OCI-LY3 (cell line): ENCODE measurements around the gene NFIA.

Experiments used
- H2AFZ ChIP-seq: fragments of 200-600, 300-600 bp; shearing (Covaris generic); 2 replicates; pipeline ENCODE4 v1.6.0; 2014; ENCODE audit warnings: antibody characterized with exemption, low read depth, low read length
- H3K27ac ChIP-seq: fragments of 200-600, 300-600 bp; sonication (generic); 2 replicates; pipeline ENCODE4 v1.5.1; 2014; ENCODE audit warnings: mild to moderate bottlenecking, low read length, moderate library complexity, mixed read lengths
- H3K27me3 ChIP-seq: fragments of 200-600, 300-600 bp; sonication (generic); 2 replicates; pipeline ENCODE4 v1.6.1; 2014; ENCODE audit warnings: low read depth, low read length, mixed read lengths
- H3K36me3 ChIP-seq: fragments of 200-600, 300-600 bp; sonication (generic); replicated peaks from 2 replicates; pipeline ENCODE3; 2014; ENCODE audit warnings: low read depth, low read length, mixed read lengths
- H3K4me1 ChIP-seq: fragments of 300-600, 200-600 bp; sonication (generic); 2 replicates; pipeline ENCODE4 v1.6.1; 2014; ENCODE audit warnings: low read length, mixed read lengths
- H3K4me2 ChIP-seq: fragments of 200-600, 300-600 bp; sonication (generic); 2 replicates; pipeline ENCODE4 v1.6.1; 2014; ENCODE audit warnings: low read length, mixed read lengths
- H3K4me3 ChIP-seq: fragments of 300-600, 200-600 bp; sonication (generic); 2 replicates; pipeline ENCODE4 v1.5.1; 2014; ENCODE audit warnings: antibody characterized with exemption, mild to moderate bottlenecking, low read length, moderate library complexity
- H3K79me2 ChIP-seq: fragments of 300-600, 200-600 bp; shearing (Covaris generic); 2 replicates; pipeline ENCODE4 v1.6.1; 2014; ENCODE audit warnings: mild to moderate bottlenecking, low read length, mixed read lengths
- H3K9ac ChIP-seq: fragments of 300-600, 200-600 bp; shearing (Covaris generic); 2 replicates; pipeline ENCODE4 v1.6.0; 2014; ENCODE audit warnings: mild to moderate bottlenecking, low read length, moderate library complexity
- H3K9me3 ChIP-seq: fragments of 200-600, 300-600 bp; shearing (Covaris generic); 2 replicates; pipeline ENCODE4 v1.6.1; 2014; ENCODE audit warnings: low read length, mixed read lengths; ENCODE audit not compliant: insufficient read depth
- H4K20me1 ChIP-seq: fragments of 200-600, 300-600 bp; sonication (generic); 2 replicates; pipeline ENCODE4 v1.6.1; 2016; ENCODE audit warnings: low read length, mixed read lengths; ENCODE audit not compliant: insufficient read depth
- EZH2phosphoT487 ChIP-seq: fragments of 200-600 bp; shearing (Covaris generic); IDR thresholded peaks from 2 replicates; pipeline ENCODE4 v1.6.1; 2018; ENCODE audit warnings: antibody characterized with exemption, mixed run types, low read depth
- TF ChIP-seq, protein P1 (sequence below): fragments of 200-600, 300-600 bp; sonication (generic); IDR thresholded peaks from 2 replicates; pipeline ENCODE4 v1.5.1; 2014; ENCODE audit warnings: antibody characterized with exemption, low read length, low read depth

The NFIA gene

DNA sequence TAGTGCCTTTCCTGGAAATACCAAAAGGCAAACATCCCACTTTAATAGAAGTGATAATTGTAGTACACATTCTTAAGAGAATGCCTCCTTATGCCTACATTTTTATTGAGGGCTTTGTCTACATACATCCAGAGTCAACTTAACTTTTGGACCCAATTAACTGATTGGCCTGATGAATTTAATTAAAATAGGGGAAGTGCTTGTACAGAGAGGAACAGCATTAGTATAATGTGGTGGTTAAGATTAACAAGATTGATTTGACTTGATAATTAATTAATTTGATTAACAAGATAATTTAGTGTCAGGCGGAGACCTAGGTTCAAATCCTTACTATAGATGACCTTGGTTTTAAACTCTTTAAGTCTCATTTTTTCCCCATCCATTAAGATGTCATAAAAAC, 111.4 kb downstream of the NFIA start:
- H3K79me2 ChIP-seq: no peaks in the 10 kb centered on the region
- H3K36me3 ChIP-seq: no peaks in the 10 kb centered on the region
- no peak for TF ChIP-seq EZH2phosphoT487
- TF ChIP-seq, protein P1, sequence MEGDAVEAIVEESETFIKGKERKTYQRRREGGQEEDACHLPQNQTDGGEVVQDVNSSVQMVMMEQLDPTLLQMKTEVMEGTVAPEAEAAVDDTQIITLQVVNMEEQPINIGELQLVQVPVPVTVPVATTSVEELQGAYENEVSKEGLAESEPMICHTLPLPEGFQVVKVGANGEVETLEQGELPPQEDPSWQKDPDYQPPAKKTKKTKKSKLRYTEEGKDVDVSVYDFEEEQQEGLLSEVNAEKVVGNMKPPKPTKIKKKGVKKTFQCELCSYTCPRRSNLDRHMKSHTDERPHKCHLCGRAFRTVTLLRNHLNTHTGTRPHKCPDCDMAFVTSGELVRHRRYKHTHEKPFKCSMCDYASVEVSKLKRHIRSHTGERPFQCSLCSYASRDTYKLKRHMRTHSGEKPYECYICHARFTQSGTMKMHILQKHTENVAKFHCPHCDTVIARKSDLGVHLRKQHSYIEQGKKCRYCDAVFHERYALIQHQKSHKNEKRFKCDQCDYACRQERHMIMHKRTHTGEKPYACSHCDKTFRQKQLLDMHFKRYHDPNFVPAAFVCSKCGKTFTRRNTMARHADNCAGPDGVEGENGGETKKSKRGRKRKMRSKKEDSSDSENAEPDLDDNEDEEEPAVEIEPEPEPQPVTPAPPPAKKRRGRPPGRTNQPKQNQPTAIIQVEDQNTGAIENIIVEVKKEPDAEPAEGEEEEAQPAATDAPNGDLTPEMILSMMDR: no peak
- no peak overlapping the region for H2AFZ ChIP-seq
- no peaks in the 10 kb centered on the region for H3K4me1 ChIP-seq
- no peak overlapping the region for H3K9ac ChIP-seq
- no peak overlapping the region for H3K4me3 ChIP-seq
- no peaks in the 10 kb centered on the region for H3K27me3 ChIP-seq
- H3K27ac ChIP-seq: no peak overlapping the region
- H4K20me1 ChIP-seq: no peaks in the 10 kb centered on the region
- no peaks in the 10 kb centered on the region for H3K9me3 ChIP-seq
- H3K4me2 ChIP-seq: no peak overlapping the region

DNA sequence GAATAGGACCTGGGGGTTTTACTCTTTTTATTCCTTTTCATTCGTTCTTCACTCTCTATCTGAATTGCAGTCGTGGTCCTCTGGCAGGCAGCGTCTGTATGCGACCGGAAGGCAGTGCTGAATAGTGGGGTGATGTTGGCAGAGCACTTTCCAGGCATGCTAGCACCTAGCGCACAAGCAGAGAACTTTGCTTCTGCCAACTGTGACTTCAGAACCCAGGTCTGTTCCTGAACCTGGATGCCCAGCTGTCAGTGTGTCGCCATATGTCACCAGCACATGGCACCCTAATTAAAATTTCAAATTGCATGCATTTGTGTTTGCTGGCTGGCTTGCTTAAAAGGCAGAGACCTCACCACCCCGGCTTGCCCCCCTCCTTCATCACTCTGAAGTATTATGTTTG, 116.2 kb downstream of the NFIA start:
- no peak overlapping the region for H3K9ac ChIP-seq
- no peaks in the 10 kb centered on the region for H3K9me3 ChIP-seq
- TF ChIP-seq, protein P1: no peak
- TF ChIP-seq EZH2phosphoT487: no peak
- no peaks in the 10 kb centered on the region for H3K79me2 ChIP-seq
- H3K4me2 ChIP-seq: no peak overlapping the region
- no peak overlapping the region for H3K4me3 ChIP-seq
- H4K20me1 ChIP-seq: no peaks in the 10 kb centered on the region
- H2AFZ ChIP-seq: no peak overlapping the region
- no peaks in the 10 kb centered on the region for H3K27me3 ChIP-seq
- no peaks in the 10 kb centered on the region for H3K36me3 ChIP-seq
- H3K4me1 ChIP-seq: no peaks in the 10 kb centered on the region
- no peak overlapping the region for H3K27ac ChIP-seq

DNA sequence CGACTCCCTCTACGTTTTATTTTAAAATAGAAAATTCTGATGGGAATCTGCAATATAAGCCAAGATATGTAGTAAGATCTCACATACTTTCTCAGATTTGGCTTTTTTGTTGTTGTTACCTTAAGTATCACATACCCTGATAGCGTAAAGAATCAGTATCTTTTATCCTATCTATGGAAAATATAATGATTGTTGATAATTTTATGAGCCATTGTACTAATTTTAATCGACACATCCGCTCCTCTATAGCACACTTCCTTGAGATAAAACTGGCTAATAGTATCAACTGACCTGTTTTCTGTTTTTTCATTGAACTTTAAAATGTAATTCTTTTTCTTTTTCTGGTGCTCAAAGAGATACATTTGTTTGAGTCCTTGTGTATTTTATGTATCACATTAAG, 118.7 kb downstream of the NFIA start:
- H3K79me2 ChIP-seq: no peaks in the 10 kb centered on the region
- H3K4me3 ChIP-seq: no peak overlapping the region
- no peaks in the 10 kb centered on the region for H4K20me1 ChIP-seq
- H3K4me2 ChIP-seq: no peak overlapping the region
- H3K4me1 ChIP-seq: no peaks in the 10 kb centered on the region
- no peak overlapping the region for H3K9ac ChIP-seq
- no peaks in the 10 kb centered on the region for H3K9me3 ChIP-seq
- no peak for TF ChIP-seq EZH2phosphoT487
- TF ChIP-seq, protein P1: no peak
- H2AFZ ChIP-seq: no peak overlapping the region
- H3K36me3 ChIP-seq: no peaks in the 10 kb centered on the region
- no peak overlapping the region for H3K27ac ChIP-seq
- H3K27me3 ChIP-seq: no peaks in the 10 kb centered on the region

DNA sequence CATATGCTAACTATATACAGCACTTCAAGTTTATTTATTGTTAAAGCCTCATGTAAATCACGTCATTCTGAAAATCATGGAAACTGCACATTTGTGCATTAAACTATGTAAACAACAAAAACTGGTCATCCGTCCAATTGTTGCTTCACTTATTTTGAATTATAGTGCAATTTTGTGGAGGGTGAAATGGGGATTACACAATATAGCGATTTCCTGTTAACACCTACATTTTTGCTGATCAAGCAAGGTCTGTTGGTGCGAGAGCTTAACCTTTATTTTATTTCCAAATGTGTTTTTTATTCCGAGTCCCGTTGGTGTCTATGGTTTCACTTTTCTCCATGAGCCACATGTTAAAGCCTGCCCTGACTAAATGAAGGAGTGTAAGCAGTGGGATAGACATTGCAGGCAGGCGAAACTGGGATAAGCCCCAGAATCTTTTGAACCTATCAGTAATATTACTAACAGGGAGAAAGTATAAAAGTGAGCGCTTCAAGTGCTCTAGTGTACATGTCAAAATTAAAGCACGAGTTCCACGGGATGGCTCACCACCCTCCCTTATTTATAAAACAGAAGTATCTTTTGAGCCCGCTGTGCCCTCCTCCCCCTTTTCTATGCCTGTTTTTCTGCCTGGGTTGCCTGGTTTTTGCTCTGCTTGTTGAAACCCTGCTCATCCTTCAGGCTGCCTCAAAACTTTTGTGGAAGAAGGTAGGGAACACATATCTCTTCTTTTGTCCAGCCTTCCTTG, 120.7 kb downstream of the NFIA start:
- TF ChIP-seq EZH2phosphoT487: no peak
- TF ChIP-seq, protein P1: no peak
- Histone ChIP-seq H3K4me1 (no peaks in the 10 kb centered on the region), H3K27ac (no peak overlapping the region)

More for the DNA sequence above, 120.7 kb downstream of the NFIA start:
- Histone ChIP-seq H3K4me2 (no peak overlapping the region), H3K9me3 (no peaks in the 10 kb centered on the region), H2AFZ (no peak overlapping the region), H3K36me3 (no peaks in the 10 kb centered on the region), H3K4me3 (no peak overlapping the region), H4K20me1 (no peaks in the 10 kb centered on the region), H3K79me2 (no peaks in the 10 kb centered on the region), H3K27me3 (no peaks in the 10 kb centered on the region), H3K9ac (no peak overlapping the region)
